Umbilical cord (tissue), 2 donors: ENCODE results near the gene PDK3. TPM values are rescaled to one million over a fixed set of nuclear protein-coding genes. Genes with fewer than 3 reads are reported as not detected.

Source experiments
- DNase-seq: peaks from one replicate; pipeline ENCODE4 v3.0.0-alpha.2; 2015; ENCODE audit warnings: low spot score
- total RNA-seq: library from RNA; depleted of rRNA; stranded (reverse); fragments of >200 nt; gene quantifications from one replicate; pipeline ENCODE4 v1.2.3, GENCODE V29; 2014; ENCODE audit warnings: low replicate concordance; ENCODE audit not compliant: insufficient read depth

PDK3 gene
- total RNA-seq, 1 donor from 2014 or later, result 16.1 TPM

DNA sequence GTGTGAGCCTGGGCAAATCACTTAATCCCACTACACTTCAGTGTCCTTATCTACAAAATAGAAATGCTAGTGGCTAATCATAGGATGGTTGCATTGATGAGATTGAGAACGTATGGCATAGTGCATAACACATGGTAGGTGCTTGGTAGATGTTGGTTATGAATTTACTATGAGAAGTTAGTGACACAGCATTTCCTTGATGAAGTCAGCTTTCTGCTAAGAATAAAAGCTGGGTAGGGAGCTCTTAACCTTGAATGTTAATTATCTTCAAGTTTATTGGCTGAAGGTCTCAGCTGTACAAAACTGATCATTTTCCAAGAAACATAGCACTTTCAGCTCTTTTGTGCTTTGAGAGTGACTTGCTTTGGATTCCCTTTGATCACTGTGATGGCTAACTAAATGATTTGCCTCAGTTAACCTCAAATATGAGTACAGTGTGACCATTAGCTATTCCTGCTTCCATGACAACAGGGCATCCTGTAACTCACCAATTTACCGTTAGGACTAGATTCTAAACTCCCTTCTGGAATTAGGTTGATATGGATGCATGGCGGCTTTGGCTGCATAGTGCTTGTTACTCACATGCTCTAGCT, 17.8 kb downstream of the PDK3 start:
- DNase-seq, result no peak

- no peak for DNase-seq
Observed at GRCh38 chrX:24483596-24483995, 18.5 kb downstream of the PDK3 start.

DNA sequence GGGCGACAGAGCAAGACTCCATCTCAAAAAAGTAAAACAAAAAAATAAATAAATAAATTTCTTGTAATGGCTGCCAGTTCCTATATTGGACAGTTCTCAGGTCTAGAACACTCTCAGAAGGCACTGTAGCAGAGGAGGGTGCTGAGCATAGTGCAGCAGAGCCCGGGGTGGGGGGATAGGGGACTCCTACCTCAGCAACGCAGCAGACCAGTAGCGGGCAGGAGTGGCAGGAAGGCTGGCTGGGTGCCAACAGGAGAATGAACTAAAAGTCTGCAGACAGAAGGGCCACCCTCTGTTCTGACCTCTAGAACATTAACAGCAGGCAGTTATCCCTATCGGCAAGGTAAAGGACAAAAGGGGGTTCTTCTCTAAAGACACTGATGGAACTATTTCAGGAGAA, 20.2 kb downstream of the PDK3 start:
- no peak for DNase-seq

- no peak for DNase-seq
Observed at GRCh38 chrX:24485976-24486680, 21.0 kb downstream of the PDK3 start.

DNA sequence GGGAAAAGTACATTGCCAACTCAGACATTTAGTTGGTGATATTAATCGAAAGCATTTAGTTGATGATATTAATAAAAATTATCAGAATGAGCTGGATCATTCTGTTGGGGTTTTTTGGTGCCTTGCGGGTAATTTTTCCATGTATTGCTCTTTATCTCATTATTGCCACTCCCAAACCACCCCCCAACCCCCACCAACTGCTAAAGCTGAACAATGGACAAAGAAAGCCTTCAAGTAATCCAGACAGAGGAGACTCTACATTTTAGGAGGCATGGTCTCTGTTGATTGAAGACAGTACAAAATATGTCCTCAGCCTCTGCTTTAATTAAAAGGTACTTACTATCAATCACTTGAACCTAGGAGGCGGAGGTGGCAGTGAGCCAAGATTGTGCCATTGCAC, 22.5 kb downstream of the PDK3 start:
- DNase-seq, result no peak

GRCh38 chrX:24491741-24492140, 26.7 kb downstream of the PDK3 start:
- DNase-seq, result no peak

DNA sequence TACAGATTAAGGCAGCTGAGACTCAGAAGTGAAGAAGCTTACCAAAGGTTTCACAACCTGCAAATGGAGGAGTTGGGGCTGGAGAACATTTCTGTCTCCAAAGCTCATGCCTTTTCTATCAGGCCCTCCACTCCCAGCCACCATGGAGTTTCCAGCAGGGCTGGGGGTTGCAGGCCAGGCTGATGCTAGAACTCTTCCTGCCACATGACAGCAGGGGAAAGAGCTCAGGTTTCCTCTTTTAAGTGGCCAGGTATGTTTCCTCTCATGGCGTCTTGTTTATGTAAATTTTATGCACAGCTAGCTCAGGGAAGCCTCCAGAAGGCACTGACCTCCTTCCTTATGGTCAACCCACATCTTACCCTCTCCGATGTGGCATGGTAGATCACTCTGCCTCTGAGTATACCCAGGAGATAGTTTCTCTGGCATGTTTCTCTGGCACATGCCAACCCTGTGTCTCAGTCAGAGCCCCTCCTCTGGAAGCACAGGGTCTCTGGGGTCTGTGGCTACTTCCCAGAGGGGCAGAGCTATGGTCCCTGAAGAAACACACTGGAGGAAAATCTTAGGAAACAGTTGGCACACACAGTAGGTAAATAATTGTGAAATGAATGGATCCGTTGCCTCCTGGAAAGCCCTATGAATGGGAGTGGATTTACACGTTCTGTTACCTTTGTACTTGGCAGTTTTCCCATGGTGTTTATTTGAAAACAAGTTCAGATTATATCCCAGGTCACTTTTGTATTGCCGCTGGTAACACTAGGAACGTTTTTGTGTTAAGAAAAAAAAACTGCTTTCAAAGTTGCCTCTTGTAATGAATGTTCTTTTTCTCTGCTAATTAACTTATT, 28.9 kb downstream of the PDK3 start:
- DNase-seq, result no peak

- peak; percentile 17 for DNase-seq
Observed at GRCh38 chrX:24494647-24495075, 29.6 kb downstream of the PDK3 start.

DNA sequence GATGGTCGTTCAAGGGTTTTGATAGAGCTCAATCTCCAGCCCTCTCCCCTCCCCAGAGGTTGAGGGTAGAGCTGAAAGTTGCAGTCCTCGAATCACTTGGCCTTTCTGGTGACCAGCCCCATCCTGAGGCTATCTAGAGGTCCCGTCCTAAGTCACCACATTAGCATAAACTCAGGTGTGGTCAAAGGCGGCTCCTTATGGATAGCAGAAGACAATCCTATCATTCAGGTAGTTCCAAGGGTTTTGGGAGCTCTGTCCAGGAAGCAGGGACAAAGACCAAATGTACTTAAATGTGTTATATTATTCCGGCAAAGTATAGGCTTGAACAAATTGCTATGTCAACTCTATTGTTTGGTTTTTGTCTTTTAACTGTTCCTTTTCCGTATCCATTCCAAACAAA, 30.6 kb downstream of the PDK3 start:
- no peak for DNase-seq

DNA sequence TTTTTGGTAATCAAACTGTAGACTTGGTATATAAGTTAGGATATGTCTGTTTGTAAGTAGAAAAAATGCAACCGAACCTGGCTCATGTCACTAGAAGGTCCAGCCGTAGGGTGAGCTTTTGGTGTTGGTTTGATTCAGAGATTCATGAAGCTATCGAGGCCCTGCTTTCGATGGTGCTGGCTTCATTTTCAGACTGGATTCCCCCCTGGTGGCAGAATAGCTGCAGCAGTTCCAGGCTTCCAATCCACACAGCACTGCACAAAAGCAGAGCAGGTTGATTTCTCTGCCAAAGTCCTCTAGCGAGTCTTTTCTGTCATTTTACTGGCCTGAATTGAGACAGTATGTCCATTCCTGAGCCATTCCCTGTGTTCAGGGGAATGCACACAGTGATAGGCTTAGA, 33.1 kb downstream of the PDK3 start:
- no peak for DNase-seq

DNA sequence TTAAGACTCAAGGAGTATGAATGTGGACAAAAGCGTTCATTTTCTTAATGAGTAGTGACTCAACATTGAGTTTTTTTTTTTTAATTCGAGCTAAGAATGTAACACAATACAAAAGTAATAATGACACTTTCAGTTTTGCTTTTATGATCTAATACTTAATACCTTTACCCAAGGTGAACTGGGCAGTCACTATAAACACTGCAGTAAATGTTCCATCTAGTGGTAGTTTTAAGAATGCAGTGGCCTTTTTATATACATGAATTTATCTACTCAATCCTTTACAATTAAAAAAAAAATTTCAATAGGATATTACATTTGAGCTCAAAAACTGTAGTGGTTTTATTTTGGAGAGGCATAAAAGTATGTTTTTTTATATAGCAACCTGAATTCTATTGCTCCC, 33.9 kb downstream of the PDK3 start:
- DNase-seq, result no peak

DNA sequence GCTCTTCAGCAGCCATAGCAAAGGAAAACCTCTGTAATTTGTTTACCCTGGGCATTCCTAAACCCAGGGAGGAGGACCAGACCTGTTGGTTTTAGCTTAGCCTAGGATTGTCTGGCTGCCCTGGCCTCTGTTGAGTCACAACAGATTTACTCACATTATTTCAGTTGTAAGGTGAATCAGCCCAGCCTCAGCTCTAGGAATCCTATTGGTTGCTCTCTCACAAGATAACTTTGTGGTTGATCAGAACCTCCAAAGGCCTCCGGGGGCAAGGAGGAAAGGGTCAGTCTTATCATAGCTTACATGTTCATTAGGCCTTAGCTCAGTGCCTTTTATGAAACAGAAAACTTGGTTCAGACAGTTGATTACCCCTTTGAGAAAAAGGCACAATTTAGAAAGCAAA, 41.0 kb downstream of the PDK3 start:
- DNase-seq, result no peak

- DNase-seq, result no peak
Observed at GRCh38 chrX:24508375-24508774, 43.3 kb downstream of the PDK3 start.

DNA sequence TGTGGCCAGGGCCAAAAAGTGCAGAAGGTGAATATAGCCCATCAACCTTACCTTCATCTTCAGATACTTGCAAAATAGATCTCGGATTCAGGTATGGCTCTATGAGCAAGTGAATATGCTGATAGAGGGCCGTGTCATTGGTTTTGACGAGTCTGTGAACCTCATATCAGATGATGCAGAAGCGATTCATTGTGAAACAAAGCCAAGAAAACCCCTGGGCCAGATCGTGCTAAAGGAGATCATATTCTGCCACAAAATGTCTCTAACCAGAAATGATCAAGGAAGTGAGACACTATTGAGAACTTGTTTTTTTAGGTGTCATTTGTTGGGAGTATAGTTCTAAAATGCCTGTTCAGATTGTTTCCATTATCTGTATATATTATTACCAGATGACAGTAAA, 48.3 kb downstream of the PDK3 start:
- no peak for DNase-seq

- peak; percentile 38 for DNase-seq
Observed at GRCh38 chrX:24515447-24515846, 50.4 kb downstream of the PDK3 start.

- DNase-seq, result no peak
Observed at GRCh38 chrX:24520472-24520871, 55.4 kb downstream of the PDK3 start.

- no peak for DNase-seq
Observed at GRCh38 chrX:24525455-24525854, 60.4 kb downstream of the PDK3 start.

GRCh38 chrX:24526616-24527015, 61.5 kb downstream of the PDK3 start:
- DNase-seq, result no peak

DNA sequence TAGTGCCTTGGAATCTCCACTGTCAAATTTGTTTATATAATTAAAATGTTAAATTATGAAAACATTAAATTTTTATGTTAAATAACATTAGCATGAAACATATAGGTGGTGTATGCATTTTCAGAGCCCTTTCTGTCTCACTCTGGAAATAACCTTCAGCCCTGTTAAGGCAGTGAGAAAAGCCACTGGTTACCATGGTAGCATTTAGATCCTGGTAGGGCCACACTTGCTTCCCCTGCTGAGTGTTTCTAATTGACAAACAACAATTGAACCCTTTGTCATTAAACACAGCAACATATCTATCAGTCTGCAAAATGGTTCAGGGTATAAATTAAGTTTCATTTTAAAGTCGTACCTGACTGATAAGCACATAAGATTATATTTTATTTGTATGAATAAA, 63.5 kb downstream of the PDK3 start:
- no peak for DNase-seq

DNA sequence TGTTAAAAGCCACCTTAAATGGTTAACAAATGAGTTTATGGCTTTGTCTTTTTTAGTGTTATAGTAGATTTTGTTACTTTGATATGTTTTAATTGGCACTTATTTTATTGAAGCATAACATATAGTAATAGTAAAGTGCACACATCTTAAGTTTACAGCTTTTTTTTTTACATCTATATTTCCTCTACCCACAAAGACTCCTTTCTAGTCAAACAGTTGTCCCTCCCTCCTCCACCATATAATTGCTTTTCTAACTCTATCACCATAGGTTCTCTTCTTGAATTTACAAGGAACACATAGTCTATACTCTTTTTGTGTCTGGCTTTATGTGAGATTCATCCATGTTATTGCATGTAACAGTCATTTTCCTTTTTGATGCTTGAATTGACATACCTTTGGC, 71.5 kb downstream of the PDK3 start:
- DNase-seq, result no peak

- DNase-seq, result peak; percentile 11
Observed at GRCh38 chrX:24542756-24543155, 77.7 kb downstream of the PDK3 start.

- no peak for DNase-seq
Observed at GRCh38 chrX:24547961-24548360, 82.9 kb downstream of the PDK3 start.

- DNase-seq, result no peak
Observed at GRCh38 chrX:24550166-24550565, 85.1 kb downstream of the PDK3 start.
